ENCODE data around the gene AKNAD1.

Gene AKNAD1

GRCh38 chr1:108871050-108871724, 14.3 kb upstream of the AKNAD1 start:
- in situ Hi-C loops (cut with HindIII; ENCODE audit: low pct_ligation_motif_present, low pct_unique_long_range_greater_than_20kb, low sequenced_read_pairs) = no loop called here
- DNase-seq = no peak

- in situ Hi-C loops (cut with HindIII; ENCODE audit: low pct_ligation_motif_present, low pct_unique_long_range_greater_than_20kb, low sequenced_read_pairs) = no loop called here
Measured at GRCh38 chr1:108865316-108865910, 8.5 kb upstream of the AKNAD1 start.

GRCh38 chr1:108863984-108864383, 7.1 kb upstream of the AKNAD1 start:
- in situ Hi-C loops (cut with HindIII; ENCODE audit: low pct_ligation_motif_present, low pct_unique_long_range_greater_than_20kb, low sequenced_read_pairs) = no loop called here
- no peak for DNase-seq

More at GRCh38 chr1:108865316-108865910, 8.5 kb upstream of the AKNAD1 start:
- no peak for DNase-seq

- in situ Hi-C loops (cut with HindIII; ENCODE audit: low pct_ligation_motif_present, low pct_unique_long_range_greater_than_20kb, low sequenced_read_pairs) = no loop called here
- no peak for DNase-seq
Measured at GRCh38 chr1:108862698-108863477, 6.0 kb upstream of the AKNAD1 start.

DNA sequence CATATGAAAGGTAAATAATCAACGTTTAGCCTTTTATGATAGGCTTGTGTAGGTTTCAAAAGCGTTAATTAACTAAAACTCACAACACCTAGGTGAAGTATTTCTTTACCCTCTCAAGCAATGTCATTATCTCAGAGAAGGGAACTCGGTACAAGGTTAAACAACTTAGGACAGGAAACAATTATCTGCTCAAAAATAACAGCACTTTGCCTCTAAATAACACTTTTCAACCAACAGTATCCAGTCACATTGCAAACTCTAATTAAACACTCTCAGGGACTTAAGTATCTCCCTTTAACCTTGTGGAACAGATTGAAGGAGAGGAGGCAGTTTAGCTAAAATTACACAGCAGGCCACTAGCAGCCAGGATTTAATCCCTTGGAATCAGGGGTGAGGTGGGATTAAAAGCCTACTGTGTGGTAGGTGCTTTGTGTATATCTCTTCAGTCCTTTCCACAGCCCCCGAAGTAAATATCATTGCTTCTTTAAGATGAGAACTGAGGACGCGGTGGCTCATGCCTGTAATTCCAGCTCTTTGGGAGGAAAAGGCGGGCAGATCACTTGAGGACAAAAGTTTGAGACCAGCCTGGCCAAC, 5.2 kb upstream of the AKNAD1 start:
- no peak for DNase-seq
- in situ Hi-C loops (cut with HindIII; ENCODE audit: low pct_ligation_motif_present, low pct_unique_long_range_greater_than_20kb, low sequenced_read_pairs) = no loop called here

DNA sequence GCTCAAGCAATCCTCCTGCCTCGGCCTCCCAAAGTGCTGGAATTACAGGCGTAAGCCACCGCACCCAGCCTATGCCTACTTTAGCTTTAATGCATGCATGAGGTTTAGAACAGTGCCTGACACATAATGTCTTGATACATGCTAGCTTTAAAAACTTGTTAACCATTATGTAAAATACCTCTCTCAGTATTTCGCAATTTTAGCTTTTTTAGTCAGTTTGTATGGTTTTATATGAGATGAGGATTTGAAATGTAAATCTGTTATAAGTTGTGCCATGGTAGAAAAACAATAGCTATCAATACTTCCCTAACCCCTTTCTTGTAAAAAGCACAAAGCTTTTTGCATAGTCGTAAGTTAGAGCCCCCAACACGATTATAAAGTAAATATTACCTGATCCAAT, 4.7 kb upstream of the AKNAD1 start:
- DNase-seq = no peak
- in situ Hi-C loops (cut with HindIII; ENCODE audit: low pct_ligation_motif_present, low pct_unique_long_range_greater_than_20kb, low sequenced_read_pairs) = no loop called here

GRCh38 chr1:108860190-108860907, 3.5 kb upstream of the AKNAD1 start:
- no peak for DNase-seq
- in situ Hi-C loops (cut with HindIII; ENCODE audit: low pct_ligation_motif_present, low pct_unique_long_range_greater_than_20kb, low sequenced_read_pairs) = no loop called here

GRCh38 chr1:108858230-108858950, 1.5 kb upstream of the AKNAD1 start:
- DNase-seq = no peak
- in situ Hi-C loops (cut with HindIII; ENCODE audit: low pct_ligation_motif_present, low pct_unique_long_range_greater_than_20kb, low sequenced_read_pairs) = no loop called here

GRCh38 chr1:108854221-108855019, 2.5 kb downstream of the AKNAD1 start:
- DNase-seq = no peak
- in situ Hi-C loops (cut with HindIII; ENCODE audit: low pct_ligation_motif_present, low pct_unique_long_range_greater_than_20kb, low sequenced_read_pairs) = no loop called here

GRCh38 chr1:108852221-108852975, 4.5 kb downstream of the AKNAD1 start:
- in situ Hi-C loops (cut with HindIII; ENCODE audit: low pct_ligation_motif_present, low pct_unique_long_range_greater_than_20kb, low sequenced_read_pairs) = no loop called here
- DNase-seq = no peak

GRCh38 chr1:108851567-108851966, 5.3 kb downstream of the AKNAD1 start:
- DNase-seq = no peak
- in situ Hi-C loops (cut with HindIII; ENCODE audit: low pct_ligation_motif_present, low pct_unique_long_range_greater_than_20kb, low sequenced_read_pairs) = no loop called here

DNA sequence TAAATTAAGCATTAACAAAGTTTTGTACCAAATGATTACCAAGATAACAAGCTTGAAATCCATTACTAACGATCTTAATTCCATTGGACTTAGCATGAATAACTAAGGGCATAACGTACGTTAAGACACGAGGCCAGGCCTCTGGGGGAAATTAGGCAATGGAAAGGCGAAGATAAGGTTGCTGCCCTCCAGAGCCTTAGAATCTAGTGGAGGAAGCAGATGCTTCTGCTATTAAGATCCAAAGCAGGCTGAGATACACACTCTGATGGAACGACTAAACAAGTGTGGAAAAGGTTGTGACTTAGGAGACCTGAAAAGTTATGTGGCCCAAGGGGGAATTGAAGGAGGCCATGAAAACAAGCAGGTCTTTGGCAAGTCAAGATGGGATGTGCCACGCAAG, 6.0 kb downstream of the AKNAD1 start:
- in situ Hi-C loops (cut with HindIII; ENCODE audit: low pct_ligation_motif_present, low pct_unique_long_range_greater_than_20kb, low sequenced_read_pairs) = no loop called here
- DNase-seq = no peak

DNA sequence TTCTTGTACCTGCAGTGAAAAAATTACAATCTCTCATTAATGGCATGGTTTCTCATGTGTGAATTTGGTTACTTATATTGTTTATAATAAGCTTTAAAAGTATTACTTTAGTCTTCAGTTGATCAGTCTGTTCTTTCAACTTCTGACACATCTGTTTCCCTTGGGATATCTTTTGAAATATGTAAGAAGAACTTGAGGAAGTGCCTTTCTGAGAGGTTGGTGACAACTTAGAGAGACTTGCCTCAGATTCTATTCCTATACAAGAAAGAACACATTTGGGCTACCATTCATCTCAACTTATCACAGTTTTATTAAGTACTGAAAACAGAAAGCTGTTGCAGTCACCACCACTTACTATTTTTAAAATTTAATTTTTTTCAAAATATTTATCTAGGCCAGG, 8.1 kb downstream of the AKNAD1 start:
- in situ Hi-C loops (cut with HindIII; ENCODE audit: low pct_ligation_motif_present, low pct_unique_long_range_greater_than_20kb, low sequenced_read_pairs) = no loop called here
- DNase-seq = no peak

DNA sequence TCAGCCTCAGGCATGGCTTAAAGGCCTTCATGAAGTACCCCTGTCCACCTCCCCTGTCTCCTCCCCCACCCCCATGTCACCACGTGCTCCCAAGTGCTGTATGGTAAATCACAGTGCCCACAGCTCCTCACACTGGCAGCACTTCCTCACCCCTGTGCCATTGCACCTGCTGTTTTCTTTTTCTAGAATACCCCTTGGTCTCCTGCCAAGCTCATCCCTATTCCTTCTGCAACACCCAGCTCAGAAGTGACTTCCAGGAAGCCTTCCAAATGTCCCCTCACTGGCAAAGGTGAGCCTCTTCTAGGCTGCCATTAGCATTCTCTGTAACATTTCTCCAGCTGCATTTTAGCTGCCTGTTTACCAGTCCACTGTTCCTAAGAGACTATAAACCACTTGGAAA, 9.4 kb downstream of the AKNAD1 start:
- in situ Hi-C loops (cut with HindIII; ENCODE audit: low pct_ligation_motif_present, low pct_unique_long_range_greater_than_20kb, low sequenced_read_pairs) = no loop called here
- no peak for DNase-seq

GRCh38 chr1:108845991-108846390, 10.9 kb downstream of the AKNAD1 start:
- DNase-seq = no peak
- in situ Hi-C loops (cut with HindIII; ENCODE audit: low pct_ligation_motif_present, low pct_unique_long_range_greater_than_20kb, low sequenced_read_pairs) = no loop called here

DNA sequence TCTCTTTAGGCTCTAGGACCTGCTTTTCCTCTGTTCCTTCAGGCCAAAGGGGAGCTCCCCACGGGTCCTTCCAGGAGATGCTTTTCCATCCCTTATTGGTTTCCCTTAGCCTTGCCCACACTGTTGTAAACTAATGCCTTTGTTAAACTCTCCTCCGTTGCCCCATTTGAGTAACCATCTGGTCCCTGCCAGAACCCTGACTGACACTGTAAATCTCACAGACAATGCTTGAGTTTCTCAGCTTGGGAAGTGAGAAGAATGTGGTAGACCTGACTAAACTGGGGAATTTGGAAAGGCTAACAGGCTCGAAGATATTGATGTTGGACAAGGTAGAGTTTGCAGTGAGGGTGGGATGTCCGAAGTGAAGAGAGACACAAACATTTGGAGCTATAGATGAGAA, 11.4 kb downstream of the AKNAD1 start:
- DNase-seq = no peak
- in situ Hi-C loops (cut with HindIII; ENCODE audit: low pct_ligation_motif_present, low pct_unique_long_range_greater_than_20kb, low sequenced_read_pairs) = no loop called here

Data from ACHN (cell line).